SK-N-SH treated with all-trans-retinoic acid at 6 μM for 48 hours (cell line): ENCODE data around the gene ITGB1BP1.

ENCODE experiments used
- ATAC-seq: fragments of 200-7000 bp; cut with Tn5 transposase; 3 replicates; pipeline ENCODE4 v1.9.1; 2020; ENCODE audit warnings: mild to moderate bottlenecking, moderate library complexity
- ARNTL ChIP-seq: fragments of 450-650 bp; formaldehyde crosslinking; IDR thresholded peaks from 2 replicates; pipeline ENCODE4 v1.5.0; 2020; ENCODE audit warnings: low read depth, mild to moderate bottlenecking, moderate library complexity, borderline replicate concordance
- BACH2 ChIP-seq: fragments of 250-450 bp; sonication (Bioruptor Pico); IDR thresholded peaks from 2 replicates; pipeline ENCODE4 v1.9.0; 2021; ENCODE audit warnings: mild to moderate bottlenecking, borderline replicate concordance
- CSDC2 ChIP-seq: fragments of 250-450 bp; sonication (Bioruptor Pico); IDR thresholded peaks from 2 replicates; pipeline ENCODE4 v1.5.0; 2020; ENCODE audit warnings: mild to moderate bottlenecking, moderate library complexity
- CSRNP3 ChIP-seq: fragments of 250-450 bp; sonication (Bioruptor Pico); IDR thresholded peaks from 2 replicates; pipeline ENCODE4 v1.5.1; 2021; ENCODE audit warnings: mild to moderate bottlenecking, moderate library complexity
- GLIS3 ChIP-seq: fragments of 250-450 bp; sonication (Bioruptor Pico); IDR thresholded peaks from 2 replicates; pipeline ENCODE4 v1.5.0; 2020; ENCODE audit warnings: mild to moderate bottlenecking, moderate library complexity
- ISL1 ChIP-seq: fragments of 250-450 bp; sonication (Bioruptor Pico); IDR thresholded peaks from 2 replicates; pipeline ENCODE4 v2.1.2; 2022; ENCODE audit warnings: mild to moderate bottlenecking, moderate library complexity
- OSR1 ChIP-seq: fragments of 250-450 bp; sonication (Bioruptor Pico); IDR thresholded peaks from 2 replicates; pipeline ENCODE4 v1.8.0; 2022; ENCODE audit warnings: moderate library complexity, mild to moderate bottlenecking, inconsistent platforms
- PATZ1 ChIP-seq: fragments of 250-450 bp; sonication (Bioruptor Pico); IDR thresholded peaks from 2 replicates; pipeline ENCODE4 v1.8.0; 2020; ENCODE audit warnings: mild to moderate bottlenecking, moderate library complexity, borderline replicate concordance
- PPARA ChIP-seq: fragments of 250-450 bp; sonication (Bioruptor Pico); IDR thresholded peaks from 2 replicates; pipeline ENCODE4 v1.5.0; 2020; ENCODE audit warnings: mild to moderate bottlenecking, borderline replicate concordance
- RARB ChIP-seq: fragments of 250-450 bp; sonication (Bioruptor Pico); IDR thresholded peaks from 2 replicates; pipeline ENCODE4 v1.8.0; 2021; ENCODE audit warnings: mild to moderate bottlenecking, moderate library complexity
- SNAI2 ChIP-seq: fragments of 250-450 bp; sonication (Bioruptor Pico); IDR thresholded peaks from 2 replicates; pipeline ENCODE4 v1.5.0; 2020; ENCODE audit warnings: mild to moderate bottlenecking, moderate library complexity
- TCF4 ChIP-seq: fragments of 250-450 bp; sonication (Bioruptor Pico); IDR thresholded peaks from 2 replicates; pipeline ENCODE4 v1.8.0; 2021; ENCODE audit warnings: mild to moderate bottlenecking, moderate library complexity, borderline replicate concordance
- TOX ChIP-seq: fragments of 250-450 bp; sonication (Bioruptor Pico); IDR thresholded peaks from 2 replicates; pipeline ENCODE4 v1.8.0; 2021; ENCODE audit warnings: mild to moderate bottlenecking, moderate library complexity, borderline replicate concordance
- ZC3H10 ChIP-seq: fragments of 250-450 bp; sonication (Bioruptor Pico); IDR thresholded peaks from 2 replicates; pipeline ENCODE4 v1.5.1; 2021; ENCODE audit warnings: mild to moderate bottlenecking, moderate library complexity
- ZFP3 ChIP-seq: fragments of 250-450 bp; sonication (Bioruptor Pico); IDR thresholded peaks from 2 replicates; pipeline ENCODE4 v1.5.0; 2020; ENCODE audit warnings: mild to moderate bottlenecking, moderate library complexity
- ZFP30 ChIP-seq: fragments of 450-650 bp; formaldehyde crosslinking; IDR thresholded peaks from 2 replicates; pipeline ENCODE4 v1.5.0; 2022; ENCODE audit warnings: mild to moderate bottlenecking, moderate library complexity
- ZNF565 ChIP-seq: fragments of 450-650 bp; formaldehyde crosslinking; conservative IDR thresholded peaks from 2 replicates; pipeline ENCODE4 v1.5.0; 2020; ENCODE audit warnings: low read depth, mild to moderate bottlenecking, moderate library complexity
- ZNF70 ChIP-seq: fragments of 450-650 bp; formaldehyde crosslinking; IDR thresholded peaks from 2 replicates; pipeline ENCODE4 v1.5.0; 2020; ENCODE audit warnings: mild to moderate bottlenecking, moderate library complexity
- ZNF8 ChIP-seq: fragments of 450-650 bp; formaldehyde crosslinking; IDR thresholded peaks from 2 replicates; pipeline ENCODE4 v1.5.0; 2020; ENCODE audit warnings: mild to moderate bottlenecking, moderate library complexity
- TF ChIP-seq, protein P1 (sequence below): fragments of 250-450 bp; sonication (Bioruptor Pico); IDR thresholded peaks from 2 replicates; pipeline ENCODE4 v1.5.1; 2020; ENCODE audit warnings: low read depth, mild to moderate bottlenecking, moderate library complexity
- TF ChIP-seq, protein P2 (sequence below): fragments of 250-450 bp; sonication (Bioruptor Pico); IDR thresholded peaks from 2 replicates; pipeline ENCODE4 v1.8.0; 2021; ENCODE audit warnings: low read depth, mild to moderate bottlenecking, moderate library complexity, borderline replicate concordance

Gene ITGB1BP1

GRCh38 chr2:9390991-9391390, 32.3 kb downstream of the ITGB1BP1 start:
- no peak for ATAC-seq
- no peak for TF ChIP-seq PATZ1 (CRISPR knock-in tag)
- TF ChIP-seq ZC3H10 (CRISPR knock-in tag): no peak
- TF ChIP-seq OSR1 (CRISPR knock-in tag): no peak
- TF ChIP-seq CSRNP3 (CRISPR knock-in tag): no peak
- TF ChIP-seq ZNF565 (CRISPR knock-in tag): no peak
- TF ChIP-seq TCF4 (CRISPR knock-in tag): no peak
- TF ChIP-seq SNAI2: no peak

GRCh38 chr2:9390151-9390850, 33.0 kb downstream of the ITGB1BP1 start:
- no peak for ATAC-seq
- TF ChIP-seq GLIS3 (CRISPR knock-in tag): no peak
- no peak for TF ChIP-seq TCF4 (CRISPR knock-in tag)
- TF ChIP-seq ZFP3 (CRISPR knock-in tag): no peak
- TF ChIP-seq ZC3H10 (CRISPR knock-in tag): no peak
- TF ChIP-seq ZNF8: no peak
- TF ChIP-seq SNAI2: no peak
- no peak for TF ChIP-seq TOX (CRISPR knock-in tag)
- TF ChIP-seq OSR1 (CRISPR knock-in tag): no peak
- no peak for TF ChIP-seq BACH2 (CRISPR knock-in tag)
- no peak for TF ChIP-seq PPARA (CRISPR knock-in tag)
- no peak for TF ChIP-seq ZNF70 (CRISPR knock-in tag)
- TF ChIP-seq ARNTL (CRISPR knock-in tag): no peak
- TF ChIP-seq PATZ1 (CRISPR knock-in tag): no peak
- TF ChIP-seq ZNF565 (CRISPR knock-in tag): no peak
- no peak for TF ChIP-seq CSRNP3 (CRISPR knock-in tag)
- no peak for TF ChIP-seq ZFP30 (CRISPR knock-in tag)
- TF ChIP-seq, protein P1, sequence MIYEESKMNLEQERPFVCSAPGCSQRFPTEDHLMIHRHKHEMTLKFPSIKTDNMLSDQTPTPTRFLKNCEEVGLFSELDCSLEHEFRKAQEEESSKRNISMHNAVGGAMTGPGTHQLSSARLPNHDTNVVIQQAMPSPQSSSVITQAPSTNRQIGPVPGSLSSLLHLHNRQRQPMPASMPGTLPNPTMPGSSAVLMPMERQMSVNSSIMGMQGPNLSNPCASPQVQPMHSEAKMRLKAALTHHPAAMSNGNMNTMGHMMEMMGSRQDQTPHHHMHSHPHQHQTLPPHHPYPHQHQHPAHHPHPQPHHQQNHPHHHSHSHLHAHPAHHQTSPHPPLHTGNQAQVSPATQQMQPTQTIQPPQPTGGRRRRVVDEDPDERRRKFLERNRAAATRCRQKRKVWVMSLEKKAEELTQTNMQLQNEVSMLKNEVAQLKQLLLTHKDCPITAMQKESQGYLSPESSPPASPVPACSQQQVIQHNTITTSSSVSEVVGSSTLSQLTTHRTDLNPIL: no peak
- TF ChIP-seq, all 23 proteins: peak for 0

GRCh38 chr2:9388950-9389911, 34.1 kb downstream of the ITGB1BP1 start:
- no peak for ATAC-seq
- TF ChIP-seq RARB (CRISPR knock-in tag): no peak
- TF ChIP-seq PATZ1 (CRISPR knock-in tag): no peak
- TF ChIP-seq, protein P2, sequence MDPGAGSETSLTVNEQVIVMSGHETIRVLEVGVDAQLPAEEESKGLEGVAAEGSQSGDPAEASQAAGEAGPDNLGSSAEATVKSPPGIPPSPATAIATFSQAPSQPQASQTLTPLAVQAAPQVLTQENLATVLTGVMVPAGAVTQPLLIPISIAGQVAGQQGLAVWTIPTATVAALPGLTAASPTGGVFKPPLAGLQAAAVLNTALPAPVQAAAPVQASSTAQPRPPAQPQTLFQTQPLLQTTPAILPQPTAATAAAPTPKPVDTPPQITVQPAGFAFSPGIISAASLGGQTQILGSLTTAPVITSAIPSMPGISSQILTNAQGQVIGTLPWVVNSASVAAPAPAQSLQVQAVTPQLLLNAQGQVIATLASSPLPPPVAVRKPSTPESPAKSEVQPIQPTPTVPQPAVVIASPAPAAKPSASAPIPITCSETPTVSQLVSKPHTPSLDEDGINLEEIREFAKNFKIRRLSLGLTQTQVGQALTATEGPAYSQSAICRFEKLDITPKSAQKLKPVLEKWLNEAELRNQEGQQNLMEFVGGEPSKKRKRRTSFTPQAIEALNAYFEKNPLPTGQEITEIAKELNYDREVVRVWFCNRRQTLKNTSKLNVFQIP (CRISPR knock-in tag): no peak
- no peak for TF ChIP-seq TOX (CRISPR knock-in tag)
- TF ChIP-seq CSDC2 (CRISPR knock-in tag): no peak
- no peak for TF ChIP-seq ARNTL (CRISPR knock-in tag)
- no peak for TF ChIP-seq ZFP30 (CRISPR knock-in tag)
- no peak for TF ChIP-seq ZNF565 (CRISPR knock-in tag)
- TF ChIP-seq ZNF70 (CRISPR knock-in tag): no peak
- no peak for TF ChIP-seq SNAI2
- no peak for TF ChIP-seq ISL1 (CRISPR knock-in tag)
- no peak for TF ChIP-seq ZC3H10 (CRISPR knock-in tag)
